Activated CD4-positive, alpha-beta T cell treated with anti-CD3 and anti-CD28 coated beads, Interleukin-2, amount 50 U/mL, for 1 hour (primary cell): Measurements from ENCODE around the gene ATF2.
"Not testable (repeated sequence)": the region's sequence is repeated elsewhere in the genome, so short reads cannot be mapped to it uniquely, and the experiment has no call there.

Source experiments
- DNase-seq: peaks from one replicate; pipeline ENCODE4 v3.0.0-alpha.2; 2020

The ATF2 gene

GRCh38 chr2:175158894-175159293, 9.1 kb downstream of the ATF2 start:
- no peak for DNase-seq

GRCh38 chr2:175156534-175156933, 11.5 kb downstream of the ATF2 start:
- DNase-seq: no peak

DNA sequence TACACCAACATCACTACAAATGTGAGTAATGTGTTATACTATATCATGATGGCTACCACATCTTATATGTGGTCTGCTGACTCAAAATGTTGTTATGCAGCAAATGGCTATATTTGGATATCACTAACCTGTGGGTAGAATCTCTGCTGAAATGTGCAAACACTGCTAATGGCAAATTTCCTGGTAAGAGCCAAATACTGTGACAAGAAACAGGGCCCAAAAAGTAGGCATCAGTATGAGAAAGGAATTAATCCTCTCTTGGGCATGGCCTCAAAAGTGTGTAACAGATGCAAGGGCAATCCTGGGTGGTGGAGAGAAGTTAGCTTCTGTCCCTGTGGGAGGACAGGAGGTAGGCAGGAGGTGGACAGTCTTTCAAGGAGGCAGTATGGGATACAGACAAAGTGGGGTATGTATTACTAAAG, 13.3 kb downstream of the ATF2 start:
- no peak for DNase-seq

- DNase-seq: no peak
Observed at GRCh38 chr2:175152242-175152641, 15.8 kb downstream of the ATF2 start.

DNA sequence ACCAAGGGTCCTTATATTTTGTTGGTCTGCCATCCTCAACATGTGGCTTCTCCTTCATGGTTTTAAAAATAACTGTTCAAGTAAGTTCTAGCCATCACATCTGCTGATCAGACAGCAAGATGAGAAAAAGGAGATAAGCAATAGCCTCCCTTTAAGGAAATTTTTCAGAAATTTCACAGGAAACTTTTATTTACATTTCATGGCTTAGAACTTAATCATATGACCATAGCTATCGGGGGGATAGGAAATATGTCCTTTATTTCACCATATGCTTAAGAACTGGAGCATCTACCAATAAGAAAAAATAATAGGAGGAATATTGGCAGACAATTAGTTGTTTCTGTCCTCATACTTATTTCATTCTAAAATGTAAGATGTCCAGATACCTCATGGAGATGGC, 16.2 kb downstream of the ATF2 start:
- DNase-seq: no peak

DNA sequence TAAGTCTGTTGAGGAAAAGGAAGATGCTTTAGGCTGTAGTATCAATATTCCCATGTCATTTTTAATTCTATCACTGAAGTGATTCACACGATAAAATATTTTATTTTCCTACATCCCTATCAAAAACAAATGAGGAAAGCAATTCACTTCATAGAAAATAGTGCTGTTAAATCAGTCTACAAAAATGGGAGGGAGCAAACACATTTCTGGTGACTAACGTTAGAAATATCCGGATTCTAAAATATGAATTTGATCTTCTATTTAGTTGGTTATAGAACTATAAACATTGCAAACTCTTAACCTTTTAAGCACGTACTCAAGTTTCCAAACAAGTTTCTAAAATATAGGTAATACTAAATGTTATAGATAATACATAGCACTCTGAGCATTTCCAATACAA, 20.8 kb downstream of the ATF2 start:
- no peak for DNase-seq

- DNase-seq: no peak
Observed at GRCh38 chr2:175143678-175144077, 24.3 kb downstream of the ATF2 start.

GRCh38 chr2:175143191-175143590, 24.8 kb downstream of the ATF2 start:
- DNase-seq: no peak

GRCh38 chr2:175140332-175140731, 27.7 kb downstream of the ATF2 start:
- DNase-seq: no peak

DNA sequence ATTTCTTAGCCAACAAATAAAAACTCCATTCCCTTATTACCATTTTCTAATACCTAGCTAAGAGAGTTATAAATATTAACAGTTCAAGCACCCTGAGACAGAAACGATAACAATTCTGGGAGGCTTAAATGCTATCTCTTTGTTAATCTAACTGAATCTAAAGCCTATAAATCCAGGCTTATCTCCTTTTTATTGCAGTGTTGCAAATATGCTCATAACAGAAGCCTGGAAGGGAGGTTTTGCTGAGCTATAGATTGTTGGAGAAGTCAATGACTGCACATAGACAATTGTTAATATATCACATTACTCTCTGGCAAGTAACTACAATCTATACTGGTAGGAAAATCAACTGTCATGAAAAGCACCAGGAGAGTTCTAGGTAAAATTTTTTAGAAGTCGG, 30.2 kb downstream of the ATF2 start:
- no peak for DNase-seq

- no peak for DNase-seq
Observed at GRCh38 chr2:175136334-175137215, 31.4 kb downstream of the ATF2 start.

DNA sequence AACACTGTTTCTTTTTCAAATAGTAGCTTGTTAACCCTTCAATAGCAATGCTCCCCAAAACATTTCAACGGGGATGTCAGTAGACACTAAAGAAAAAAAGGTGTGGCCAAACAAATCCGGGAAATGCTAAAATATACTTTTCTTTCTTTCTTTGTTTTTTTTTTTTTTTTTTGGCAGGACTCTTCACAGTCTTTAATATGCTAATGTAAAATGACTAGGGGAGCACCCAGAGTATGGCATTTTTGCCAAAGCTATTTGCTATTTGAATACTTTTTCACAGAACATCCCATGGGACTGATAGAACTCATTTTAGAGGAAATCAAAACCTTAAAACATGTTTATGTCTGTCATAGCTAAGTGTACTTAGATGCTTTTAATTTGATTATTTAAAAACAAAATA, 32.1 kb downstream of the ATF2 start:
- no peak for DNase-seq

GRCh38 chr2:175135177-175135576, 32.8 kb downstream of the ATF2 start:
- DNase-seq: no peak

- DNase-seq: no peak
Observed at GRCh38 chr2:175131252-175131651, 36.8 kb downstream of the ATF2 start.

- no peak for DNase-seq
Observed at GRCh38 chr2:175126661-175127060, 41.3 kb downstream of the ATF2 start.

DNA sequence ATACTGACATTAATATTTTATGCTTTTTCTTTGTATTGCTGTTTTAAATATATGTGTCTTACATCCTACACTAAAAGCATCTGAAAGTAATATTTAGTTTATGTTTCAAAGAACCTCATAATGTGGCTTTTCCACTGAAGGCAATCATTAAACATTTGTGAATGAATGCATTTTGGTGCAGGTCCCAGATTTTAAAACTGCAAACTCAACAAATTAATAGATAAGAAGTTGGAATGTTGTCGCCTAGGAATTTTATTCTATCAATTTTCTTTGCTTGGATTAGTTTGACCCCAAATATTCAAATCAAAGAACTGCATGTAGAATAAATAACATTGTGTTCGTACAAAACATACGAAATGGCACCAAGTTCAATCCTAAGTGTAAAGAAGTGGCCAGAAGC, 44.7 kb downstream of the ATF2 start:
- no peak for DNase-seq

DNA sequence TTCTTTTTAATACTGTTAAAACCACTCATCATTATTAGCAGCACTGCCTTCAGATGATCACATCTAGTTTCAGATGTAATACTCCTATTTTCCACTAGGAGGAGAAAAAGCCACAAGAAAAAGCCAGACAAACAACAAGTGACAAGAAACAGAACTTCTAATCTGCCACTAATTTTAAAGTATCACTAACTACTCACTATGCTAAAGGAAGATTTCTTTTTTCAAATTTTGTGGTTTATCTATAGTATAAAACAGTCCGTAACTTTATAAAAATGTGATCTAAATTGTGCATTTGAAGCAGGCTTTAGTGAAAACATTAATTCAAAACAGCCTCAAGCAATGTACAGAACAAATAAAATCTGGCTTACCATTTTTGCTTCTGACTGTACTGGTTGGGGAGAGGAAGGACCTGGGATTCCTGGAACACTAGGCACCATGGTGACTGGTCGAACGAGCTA, 56.8 kb downstream of the ATF2 start:
- no peak for DNase-seq

- not testable (repeated sequence) for DNase-seq
Observed at GRCh38 chr2:175108091-175108490, 59.9 kb downstream of the ATF2 start.

- no peak for DNase-seq
Observed at GRCh38 chr2:175107146-175107545, 60.9 kb downstream of the ATF2 start.

- no peak for DNase-seq
Observed at GRCh38 chr2:175103191-175103590, 64.8 kb downstream of the ATF2 start.

GRCh38 chr2:175101514-175101913, 66.5 kb downstream of the ATF2 start:
- DNase-seq: no peak

DNA sequence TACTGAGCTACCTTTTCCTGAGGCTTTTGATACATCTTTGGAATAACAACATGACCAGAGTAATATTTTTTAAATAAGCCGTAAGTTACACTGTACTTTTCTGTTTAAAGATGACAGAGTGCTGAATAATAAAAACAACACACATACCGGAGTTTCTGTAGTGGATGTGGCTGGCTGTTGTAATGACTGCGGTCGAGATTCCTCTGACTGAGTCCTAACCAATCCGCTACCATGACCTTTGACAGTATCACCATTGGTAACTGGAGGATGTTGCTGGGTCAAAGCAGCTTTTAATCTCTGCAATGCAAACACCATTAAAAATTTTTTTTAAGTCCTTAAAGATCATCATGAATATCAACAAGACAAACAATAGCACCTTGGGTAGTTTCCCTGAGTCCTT, 70.7 kb downstream of the ATF2 start:
- DNase-seq: no peak

DNA sequence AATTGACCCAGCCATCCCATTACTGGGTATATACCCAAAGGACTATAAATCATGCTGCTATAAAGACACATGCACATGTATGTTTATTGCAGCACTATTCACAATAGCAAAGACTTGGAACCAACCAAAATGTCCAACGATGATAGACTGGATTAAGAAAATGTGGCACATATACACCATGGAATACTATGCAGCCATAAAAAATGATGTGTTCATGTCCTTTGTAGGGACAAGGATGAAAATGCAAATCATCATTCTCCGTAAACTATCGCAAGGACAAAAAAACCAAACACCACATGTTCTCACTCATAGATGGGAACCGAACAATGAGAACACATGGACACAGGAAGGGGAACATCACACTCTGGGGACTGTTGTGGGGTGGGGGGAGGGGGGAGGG, 83.9 kb downstream of the ATF2 start:
- DNase-seq: not testable (repeated sequence)

- no peak for DNase-seq
Observed at GRCh38 chr2:175080479-175080878, 87.5 kb downstream of the ATF2 start.

DNA sequence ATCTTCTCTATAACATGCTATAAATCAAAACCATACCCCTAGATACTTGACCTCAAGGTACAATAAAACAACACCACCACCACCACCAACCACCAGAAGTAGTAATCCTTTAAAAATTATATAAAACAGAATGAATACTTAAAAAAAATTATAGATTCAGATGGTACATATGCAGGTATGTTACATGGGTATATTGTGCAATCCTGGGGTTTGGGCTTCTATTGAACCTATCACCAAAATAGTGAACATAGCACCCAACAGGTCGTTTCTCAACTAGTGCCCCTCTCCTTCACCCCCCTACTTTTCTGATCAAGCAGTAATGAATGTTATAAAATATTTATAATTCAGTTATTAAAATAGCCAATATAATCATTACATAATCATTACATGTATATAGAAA, 91.7 kb downstream of the ATF2 start:
- no peak for DNase-seq
